Vagina (tissue), 2 donors: ENCODE measurements around the gene PRDM16. TPM values are rescaled to one million over a fixed set of nuclear protein-coding genes. Genes with fewer than 3 reads are reported as not detected.

Experiments used
- DNase-seq, 2 donors: peaks; one replicate each; pipeline ENCODE4 v3.0.0-alpha.2; 2017; ENCODE audit errors: extremely low spot score in 2 of 2
- H3K27ac ChIP-seq: fragments of 200-600 bp; sonication (generic); one replicate; pipeline ENCODE4 v1.5.1; 2019
- H3K27me3 ChIP-seq: fragments of 200-600 bp; sonication (generic); one replicate; pipeline ENCODE4 v1.5.1; 2019
- H3K36me3 ChIP-seq, 2 donors: fragments of 200-600 bp; sonication (generic); one replicate each; pipeline ENCODE4 v1.5.1; 2017 to 2019
- H3K4me1 ChIP-seq: fragments of 200-600 bp; sonication (generic); one replicate; pipeline ENCODE4 v1.5.1; 2019
- H3K4me3 ChIP-seq, 2 donors: fragments of 200-600 bp; sonication (generic); 1 replicate in 1 of 2; 2 replicates in 1 of 2; pipeline ENCODE4 v1.5.1; 2016 to 2019
- H3K9me3 ChIP-seq: fragments of 200-600 bp; sonication (generic); one replicate; pipeline ENCODE4 v1.5.1; 2019
- POLR2A ChIP-seq, 2 donors: fragments of 450-650 bp; IDR thresholded peaks; one replicate each; pipeline ENCODE4 v1.6.1; 2017; ENCODE audit warnings: antibody characterized with exemption in 2 of 2, mild to moderate bottlenecking in 2 of 2, moderate library complexity in 2 of 2
- POLR2AphosphoS5 ChIP-seq, 2 donors: sonication (generic); formaldehyde crosslinking; IDR thresholded peaks; one replicate each; pipeline ENCODE4 v1.9.0; 2017; ENCODE audit warnings: antibody characterized with exemption in 2 of 2, mild to moderate bottlenecking in 2 of 2, low read depth in 1 of 2; ENCODE audit not compliant: insufficient read depth in 1 of 2
- intact Hi-C: fragments of 100-400 bp; cut with DNase I; formaldehyde crosslinking; loops from one replicate; pipeline ENCODE4 v1.15.1; 2023
- total RNA-seq: library from RNA; depleted of rRNA; stranded (reverse); fragments of >200 nt; gene quantifications from one replicate; pipeline ENCODE4 v1.2.3, GENCODE V29; 2016
- TF ChIP-seq, protein P1 (sequence below), 3 experiments: fragments of 450-650 bp in 2 of 3; fragments of 200-600 bp in 1 of 3; sonication (generic) in 1 of 3; IDR thresholded peaks; one replicate each; pipeline ENCODE4 v1.5.1; 2017 to 2019; ENCODE audit warnings: antibody characterized with exemption in 3 of 3, mild to moderate bottlenecking in 2 of 3, moderate library complexity in 2 of 3

PRDM16 gene
- total RNA-seq, 1 donor from 2014 or later, result 3.9 TPM

DNA sequence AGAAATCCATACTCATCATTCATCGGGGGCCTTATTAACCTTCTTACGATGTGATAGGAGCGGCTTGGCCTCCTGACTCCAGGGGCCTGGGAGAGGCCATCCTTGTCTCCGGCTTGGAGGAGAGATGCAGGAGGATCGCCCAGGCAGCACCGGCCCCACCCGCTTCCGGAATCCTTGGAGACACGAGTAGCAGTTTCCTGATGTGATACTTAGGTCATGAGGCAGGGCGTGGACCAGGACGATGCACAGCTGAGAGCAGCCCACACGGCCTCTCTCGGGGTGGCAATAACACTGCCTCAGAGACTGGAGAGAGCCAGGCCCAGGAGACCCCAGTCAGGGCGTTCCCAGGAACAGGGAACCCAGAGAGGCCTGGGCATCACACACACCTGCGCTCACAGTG is 221.9 kb downstream of the PRDM16 start:
- H3K27ac ChIP-seq, result no peak overlapping the region
- H3K27me3 ChIP-seq, result peaks cover 4% of the 10 kb centered on the region
- TF ChIP-seq, protein P1, sequence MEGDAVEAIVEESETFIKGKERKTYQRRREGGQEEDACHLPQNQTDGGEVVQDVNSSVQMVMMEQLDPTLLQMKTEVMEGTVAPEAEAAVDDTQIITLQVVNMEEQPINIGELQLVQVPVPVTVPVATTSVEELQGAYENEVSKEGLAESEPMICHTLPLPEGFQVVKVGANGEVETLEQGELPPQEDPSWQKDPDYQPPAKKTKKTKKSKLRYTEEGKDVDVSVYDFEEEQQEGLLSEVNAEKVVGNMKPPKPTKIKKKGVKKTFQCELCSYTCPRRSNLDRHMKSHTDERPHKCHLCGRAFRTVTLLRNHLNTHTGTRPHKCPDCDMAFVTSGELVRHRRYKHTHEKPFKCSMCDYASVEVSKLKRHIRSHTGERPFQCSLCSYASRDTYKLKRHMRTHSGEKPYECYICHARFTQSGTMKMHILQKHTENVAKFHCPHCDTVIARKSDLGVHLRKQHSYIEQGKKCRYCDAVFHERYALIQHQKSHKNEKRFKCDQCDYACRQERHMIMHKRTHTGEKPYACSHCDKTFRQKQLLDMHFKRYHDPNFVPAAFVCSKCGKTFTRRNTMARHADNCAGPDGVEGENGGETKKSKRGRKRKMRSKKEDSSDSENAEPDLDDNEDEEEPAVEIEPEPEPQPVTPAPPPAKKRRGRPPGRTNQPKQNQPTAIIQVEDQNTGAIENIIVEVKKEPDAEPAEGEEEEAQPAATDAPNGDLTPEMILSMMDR (IDR thresholded peaks at IDR 0.05), result no peak
- no peak for TF ChIP-seq POLR2A (IDR thresholded peaks at IDR 0.05)
- no peak for TF ChIP-seq POLR2AphosphoS5 (IDR thresholded peaks at IDR 0.05; ENCODE audit: insufficient read depth in 1 of 2, low read depth in 1 of 2)
- DNase-seq, result no peak
- H3K4me3 ChIP-seq, result no peak overlapping the region
- no peaks in the 10 kb centered on the region for H3K9me3 ChIP-seq
- H3K36me3 ChIP-seq, result no peaks in the 10 kb centered on the region
- no peaks in the 10 kb centered on the region for H3K4me1 ChIP-seq
- intact Hi-C loops, result no loop called here

DNA sequence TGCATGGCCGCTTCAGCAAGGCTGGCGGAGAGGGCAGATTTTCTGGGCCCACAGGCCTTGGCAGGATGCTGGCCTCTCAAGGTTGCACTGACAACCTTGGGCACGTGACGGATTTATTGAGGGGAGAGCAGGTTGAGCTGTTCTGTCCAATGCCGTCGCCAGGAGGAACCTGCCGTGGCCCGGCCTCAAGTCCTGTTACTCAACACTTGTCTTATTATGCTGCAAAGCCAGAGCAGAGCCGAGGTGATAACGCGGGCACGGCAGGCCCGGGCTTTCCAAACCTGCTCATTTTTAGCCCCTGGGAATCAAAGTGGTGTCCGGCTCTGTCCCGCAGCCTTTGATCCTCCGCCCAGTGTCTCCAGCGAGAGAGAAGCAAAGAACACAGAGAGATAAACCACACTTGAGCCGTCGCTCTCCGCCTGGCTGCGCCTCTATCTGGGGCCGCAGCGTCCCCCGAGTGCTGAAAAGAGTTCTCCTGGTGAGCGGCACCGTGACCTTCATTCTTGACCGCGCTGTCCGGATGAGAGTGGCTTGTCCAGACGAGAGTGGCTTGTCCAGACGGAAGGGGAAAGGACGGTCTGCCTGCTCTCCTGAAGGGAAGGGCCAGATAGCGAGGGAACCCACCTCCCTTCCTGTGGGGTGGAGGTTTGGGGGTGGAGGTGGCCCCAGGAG is 223.2 kb downstream of the PRDM16 start:
- no peaks in the 10 kb centered on the region for H3K4me1 ChIP-seq
- no peak for DNase-seq
- intact Hi-C loops, result no loop called here
- peaks cover 4% of the 10 kb centered on the region for H3K27me3 ChIP-seq
- no peak overlapping the region for H3K27ac ChIP-seq
- no peaks in the 10 kb centered on the region for H3K36me3 ChIP-seq
- H3K4me3 ChIP-seq, result no peak overlapping the region
- TF ChIP-seq POLR2AphosphoS5 (IDR thresholded peaks at IDR 0.05; ENCODE audit: insufficient read depth in 1 of 2, low read depth in 1 of 2) (no peak), POLR2A (IDR thresholded peaks at IDR 0.05) (no peak)
- TF ChIP-seq, protein P1 (IDR thresholded peaks at IDR 0.05), result no peak
- no peaks in the 10 kb centered on the region for H3K9me3 ChIP-seq

DNA sequence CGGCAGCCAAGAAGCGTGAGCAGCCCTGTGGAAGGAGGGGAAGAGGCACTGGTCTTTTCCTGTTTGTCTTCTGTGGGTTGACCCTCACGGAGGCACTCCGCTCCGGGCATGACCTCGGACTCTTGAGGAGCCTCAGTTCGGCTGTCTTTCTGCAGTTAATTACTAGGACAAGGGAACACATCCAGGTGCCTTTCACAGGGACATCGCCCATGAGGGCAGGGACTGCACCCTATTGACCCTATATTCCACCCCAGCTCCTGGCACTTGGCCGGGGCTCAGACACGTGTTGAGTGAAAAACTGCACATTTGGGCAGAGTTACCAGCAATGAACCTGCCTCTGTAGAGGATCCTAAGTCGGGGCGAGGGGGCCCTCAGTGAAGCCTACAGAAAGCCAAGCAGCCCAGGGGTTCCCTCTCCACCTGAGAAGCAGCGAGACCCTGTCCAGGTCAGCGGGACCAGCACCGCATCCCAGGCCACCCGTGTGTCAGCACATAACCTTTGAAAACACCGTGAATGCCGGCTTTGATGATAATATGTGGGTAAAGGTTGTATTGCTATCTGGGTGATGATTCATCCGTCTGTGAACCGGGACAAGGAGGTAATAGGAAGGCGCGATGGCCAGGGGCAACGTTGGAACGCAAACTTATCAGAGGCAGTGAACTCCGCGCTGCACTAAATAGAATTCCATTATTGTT is 224.0 kb downstream of the PRDM16 start:
- no peak for DNase-seq
- H3K27me3 ChIP-seq, result peaks cover 4% of the 10 kb centered on the region
- intact Hi-C loops, result no loop called here
- no peaks in the 10 kb centered on the region for H3K36me3 ChIP-seq
- TF ChIP-seq POLR2AphosphoS5 (IDR thresholded peaks at IDR 0.05; ENCODE audit: insufficient read depth in 1 of 2, low read depth in 1 of 2) (no peak), POLR2A (IDR thresholded peaks at IDR 0.05) (no peak)
- TF ChIP-seq, protein P1 (IDR thresholded peaks at IDR 0.05), result no peak
- H3K4me1 ChIP-seq, result no peaks in the 10 kb centered on the region
- no peak overlapping the region for H3K27ac ChIP-seq
- no peak overlapping the region for H3K4me3 ChIP-seq
- no peaks in the 10 kb centered on the region for H3K9me3 ChIP-seq

DNA sequence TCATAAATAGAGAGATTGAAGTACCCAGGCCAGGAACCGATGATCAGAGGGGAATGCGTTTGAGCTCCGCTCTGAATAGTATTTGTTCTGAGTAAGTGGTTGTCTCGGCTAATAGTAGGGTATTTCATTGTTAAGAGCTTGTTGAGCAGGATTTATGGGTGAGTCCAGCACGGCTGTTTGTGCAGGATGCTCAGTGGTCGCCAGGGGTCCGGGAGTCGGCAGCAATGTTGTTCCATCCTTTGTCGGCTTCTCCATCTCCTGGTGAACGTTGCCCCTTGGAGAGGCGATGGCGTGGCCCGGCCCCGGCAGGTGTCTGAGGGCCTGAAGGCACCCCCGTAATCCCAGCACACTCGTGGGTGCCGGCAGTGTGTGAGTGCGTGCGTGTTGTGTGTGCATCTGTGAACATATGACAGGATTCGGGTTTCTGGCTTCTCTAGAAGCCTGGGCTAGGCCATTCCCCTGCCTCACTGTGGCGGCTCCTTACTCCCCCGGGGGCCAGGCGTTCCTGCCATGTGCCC is 224.6 kb downstream of the PRDM16 start:
- Histone ChIP-seq H3K27ac (no peak overlapping the region), H3K4me3 (no peak overlapping the region), H3K27me3 (peaks cover 4% of the 10 kb centered on the region), H3K36me3 (no peaks in the 10 kb centered on the region), H3K9me3 (no peaks in the 10 kb centered on the region), H3K4me1 (no peaks in the 10 kb centered on the region)
- no peak for TF ChIP-seq POLR2AphosphoS5 (IDR thresholded peaks at IDR 0.05; ENCODE audit: insufficient read depth in 1 of 2, low read depth in 1 of 2)
- no peak for TF ChIP-seq POLR2A (IDR thresholded peaks at IDR 0.05)
- TF ChIP-seq, protein P1 (IDR thresholded peaks at IDR 0.05), result no peak
- intact Hi-C loops, result no loop called here
- DNase-seq, result no peak

DNA sequence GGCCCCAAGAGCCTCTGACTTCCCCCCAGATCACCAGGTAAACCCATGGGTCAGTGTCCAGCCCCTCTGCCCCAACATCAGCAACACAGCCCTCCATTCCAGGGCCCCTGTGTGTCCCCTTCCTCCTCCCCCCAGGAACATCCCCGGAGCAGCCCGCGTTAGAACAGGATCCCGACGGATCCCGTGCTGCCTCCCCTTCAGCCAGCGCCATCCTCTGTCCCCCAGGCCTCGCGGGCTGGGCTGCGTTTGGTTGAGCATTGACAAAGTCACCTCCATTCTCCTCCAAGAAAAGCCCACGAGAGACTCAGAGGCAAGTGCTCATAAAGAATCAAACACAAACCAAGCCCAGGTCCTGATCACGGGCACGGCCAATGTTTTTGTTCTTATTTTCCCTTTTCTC is 225.4 kb downstream of the PRDM16 start:
- Histone ChIP-seq H3K4me1 (no peaks in the 10 kb centered on the region), H3K27ac (no peak overlapping the region), H3K4me3 (no peak overlapping the region), H3K27me3 (peaks cover 4% of the 10 kb centered on the region), H3K36me3 (no peaks in the 10 kb centered on the region), H3K9me3 (no peaks in the 10 kb centered on the region)
- intact Hi-C loops, result no loop called here
- DNase-seq, result no peak
- TF ChIP-seq POLR2AphosphoS5 (IDR thresholded peaks at IDR 0.05; ENCODE audit: insufficient read depth in 1 of 2, low read depth in 1 of 2) (no peak), POLR2A (IDR thresholded peaks at IDR 0.05) (no peak)
- TF ChIP-seq, protein P1 (IDR thresholded peaks at IDR 0.05), result no peak
